DMS114 treated with DMSO at 0.1 percent for 48 hours (cell line): Measurements from ENCODE around the gene PPME1.

Experiments
- DNase-seq: peaks from one replicate; lab custom pipeline; 2025; ENCODE audit not compliant: unreplicated experiment; lab: John Stamatoyannopoulos, UW

PPME1 gene

DNA sequence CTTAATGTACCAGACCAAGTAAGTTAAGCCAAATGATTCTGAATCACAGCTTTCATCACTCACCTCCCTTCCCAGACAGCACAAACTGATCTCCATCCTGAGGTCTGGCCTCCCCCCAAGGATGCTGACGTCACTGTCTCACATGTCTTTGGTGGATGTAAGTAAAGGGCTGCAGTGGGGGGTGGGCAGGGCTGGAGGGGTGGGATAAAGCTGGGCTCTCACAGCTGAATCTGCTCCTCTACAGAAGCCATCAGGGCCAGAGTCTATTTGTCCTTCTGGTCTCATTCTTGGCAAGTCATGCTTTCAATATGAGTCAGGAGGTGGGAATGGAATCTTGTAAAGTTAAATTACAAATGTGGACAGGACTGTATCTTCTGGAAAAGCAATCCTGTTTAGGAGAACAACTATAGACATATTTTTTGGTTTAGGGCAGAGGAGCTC lies 107.7 kb downstream of the PPME1 start:
- DNase-seq = no peak

DNA sequence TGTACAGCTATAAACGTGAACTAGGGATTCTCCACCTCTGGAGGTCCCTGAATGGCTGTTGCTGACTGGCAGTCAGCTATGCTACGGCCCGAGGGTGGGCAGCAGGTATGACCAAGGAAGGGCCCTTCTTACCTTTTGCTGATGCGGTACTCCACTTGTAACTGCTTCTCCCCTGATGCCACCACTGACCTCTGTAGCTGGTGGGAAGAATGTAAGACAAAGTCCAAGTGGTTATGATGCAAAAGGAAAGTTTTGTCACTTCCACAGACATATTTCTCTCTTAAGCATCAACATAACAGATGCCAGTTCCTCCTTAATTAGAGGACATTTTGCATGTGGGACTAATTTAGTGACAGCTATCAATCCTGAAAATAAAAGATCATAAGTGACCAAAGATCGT lies 108.2 kb downstream of the PPME1 start:
- DNase-seq = no peak

DNA sequence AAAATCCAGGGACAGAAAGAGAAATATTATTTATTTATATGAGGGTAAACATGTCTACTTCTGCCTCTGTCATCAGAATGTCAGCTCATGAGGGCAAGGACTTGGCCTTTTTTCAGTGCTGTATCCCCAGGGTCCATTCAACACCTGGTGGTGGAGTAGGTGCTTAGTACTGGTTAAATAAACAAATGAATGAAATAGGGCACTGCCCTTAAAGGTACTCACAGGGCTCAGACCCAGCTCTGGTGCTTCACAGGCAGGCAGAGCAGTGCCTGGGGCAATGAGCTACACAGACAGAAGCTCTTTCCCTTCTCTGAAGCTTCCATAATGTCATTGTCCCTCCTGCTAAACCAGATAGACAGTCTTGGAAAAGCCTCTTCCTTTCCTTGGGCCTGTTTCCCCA lies 109.4 kb downstream of the PPME1 start:
- no peak for DNase-seq

DNA sequence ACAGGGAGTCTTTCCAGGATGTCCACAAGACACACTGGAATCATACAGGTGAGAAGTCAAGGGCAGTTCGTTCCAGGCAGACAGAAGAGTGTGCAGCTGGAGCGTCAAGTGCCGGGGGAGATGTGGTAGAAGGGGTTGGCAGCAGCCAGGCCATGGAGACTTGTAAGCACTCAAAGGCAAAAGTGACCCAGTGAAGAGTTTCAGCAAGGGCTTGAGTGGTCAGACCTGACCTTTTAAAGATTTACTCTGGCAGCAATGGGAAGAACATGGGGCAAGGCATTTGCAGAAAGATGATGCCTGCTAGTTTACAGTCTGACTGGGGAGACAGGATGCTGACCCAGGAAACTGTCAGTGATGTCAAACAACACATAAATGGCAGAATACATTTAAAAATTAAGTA lies 111.3 kb downstream of the PPME1 start:
- DNase-seq = no peak

DNA sequence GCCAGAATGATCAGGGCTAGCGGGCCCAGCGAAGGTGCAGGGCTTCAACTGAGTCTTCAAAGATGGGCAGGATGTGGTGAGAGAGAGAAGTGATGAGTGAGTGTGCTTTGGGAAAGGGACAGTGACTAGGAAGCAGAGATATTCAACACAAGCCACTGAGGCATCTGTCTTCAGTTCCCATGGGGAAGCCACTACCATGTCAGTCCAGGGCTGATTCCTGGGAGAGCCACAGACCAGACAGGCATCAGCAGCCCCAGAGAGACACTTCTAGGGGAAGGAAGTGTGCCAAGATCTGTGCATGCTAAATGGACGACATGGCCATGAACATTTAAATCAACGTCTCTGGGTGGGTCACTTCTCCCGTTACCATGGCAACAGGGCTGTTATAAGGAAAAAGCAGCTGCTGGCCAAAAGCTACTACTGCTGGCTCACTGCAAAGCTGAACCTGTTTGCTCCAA lies 111.9 kb downstream of the PPME1 start:
- no peak for DNase-seq

DNA sequence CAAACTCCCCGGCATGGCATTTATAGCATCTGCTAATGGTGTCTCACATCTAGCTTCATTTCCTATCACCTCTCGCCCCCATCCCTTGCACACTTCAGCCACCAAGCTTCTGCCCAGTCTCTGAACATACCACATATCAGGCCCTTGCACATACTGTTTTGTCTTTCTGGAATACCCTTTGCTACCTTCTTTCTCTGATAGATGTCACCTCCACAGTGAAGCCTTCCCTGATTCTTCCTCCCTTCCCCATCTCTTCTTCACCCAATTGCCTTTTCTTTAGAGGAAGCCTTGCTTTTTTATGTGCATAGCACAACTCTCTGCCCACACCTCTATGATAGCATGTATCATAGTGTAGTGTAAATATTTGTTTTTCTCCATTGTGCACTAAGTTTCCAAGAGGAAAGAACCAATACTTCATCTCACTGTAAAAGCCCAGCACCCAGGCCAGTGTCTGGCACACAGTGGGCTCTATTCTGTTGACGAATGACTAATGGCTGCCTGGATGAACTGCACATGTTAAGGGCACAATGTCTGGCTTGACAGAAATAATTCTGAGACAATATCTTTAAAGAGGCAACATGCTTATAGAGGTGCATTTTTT lies 112.6 kb downstream of the PPME1 start:
- no peak for DNase-seq

DNA sequence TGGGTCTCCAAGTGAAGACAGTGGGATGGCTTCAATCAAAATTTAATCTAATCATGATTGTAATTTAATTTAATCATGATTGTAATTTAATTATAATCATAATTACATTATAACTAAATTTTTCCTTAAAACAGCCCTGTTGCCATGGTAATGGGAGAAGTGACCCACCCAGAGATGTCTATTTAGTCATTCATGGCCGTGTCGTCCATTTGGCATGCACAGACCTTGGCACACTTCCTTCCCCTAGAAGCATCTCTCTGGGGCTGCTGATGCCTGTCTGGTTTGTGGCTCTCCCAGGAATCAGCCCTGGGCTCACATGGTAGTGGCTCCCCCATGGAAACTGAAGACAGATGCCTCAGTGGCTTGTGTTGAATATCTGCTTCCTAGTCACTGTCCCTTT lies 113.4 kb downstream of the PPME1 start:
- no peak for DNase-seq

DNA sequence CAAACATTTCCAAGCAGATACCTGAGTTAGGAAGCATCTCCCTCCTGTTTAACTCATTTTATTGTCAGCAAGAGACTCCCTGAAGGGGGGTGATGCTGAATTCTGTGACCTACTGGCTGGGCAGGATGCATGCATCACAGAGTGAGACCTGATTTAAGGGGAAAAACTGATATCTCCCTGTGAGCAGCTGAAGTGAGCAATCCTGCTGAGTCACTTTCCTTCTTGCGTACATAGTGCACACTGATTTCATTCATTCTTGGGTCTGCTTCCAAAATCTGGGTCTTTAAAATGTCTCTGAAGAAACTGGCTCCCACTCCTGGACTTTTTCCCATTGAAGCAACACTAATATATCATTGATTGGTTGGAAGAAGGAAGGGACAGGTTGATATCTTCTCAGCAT lies 117.1 kb downstream of the PPME1 start:
- DNase-seq = no peak

DNA sequence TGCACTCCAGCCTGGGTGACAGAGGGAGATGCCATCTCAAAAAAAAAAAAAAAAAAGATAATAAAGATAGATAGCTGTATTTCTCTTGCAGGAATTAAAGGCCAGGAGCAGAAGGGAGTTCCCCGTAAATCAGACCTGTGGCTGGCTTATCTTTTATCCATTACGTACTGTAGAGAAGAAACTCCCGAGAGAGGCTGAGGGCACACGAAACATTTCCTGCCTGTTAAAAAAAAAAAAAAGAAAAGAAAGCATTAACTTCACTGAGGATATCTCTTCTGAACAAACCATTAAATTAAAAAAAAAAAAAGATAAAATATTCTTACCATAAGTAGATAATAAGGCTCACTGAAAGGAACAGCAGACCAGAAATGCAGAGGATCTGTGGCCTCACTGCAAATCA lies 117.8 kb downstream of the PPME1 start:
- no peak for DNase-seq

DNA sequence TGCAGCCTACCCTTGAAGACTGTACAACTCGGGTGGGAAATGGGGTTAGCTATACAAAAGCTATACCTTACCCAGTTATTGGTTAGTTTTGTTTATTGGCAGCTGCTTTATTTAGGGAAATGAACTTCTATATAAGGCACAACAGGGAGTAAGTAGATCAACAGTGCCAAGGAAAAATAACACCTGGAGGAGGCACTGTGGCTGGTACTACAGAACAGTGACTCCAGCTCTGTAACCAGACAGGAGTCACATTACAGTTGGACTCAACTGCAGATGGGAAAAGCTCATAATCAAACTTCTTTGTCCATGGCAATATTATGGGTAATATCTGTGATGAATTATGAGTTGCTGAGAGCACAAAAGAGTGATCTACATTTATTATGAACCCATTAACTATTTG lies 126.4 kb downstream of the PPME1 start:
- DNase-seq = no peak

DNA sequence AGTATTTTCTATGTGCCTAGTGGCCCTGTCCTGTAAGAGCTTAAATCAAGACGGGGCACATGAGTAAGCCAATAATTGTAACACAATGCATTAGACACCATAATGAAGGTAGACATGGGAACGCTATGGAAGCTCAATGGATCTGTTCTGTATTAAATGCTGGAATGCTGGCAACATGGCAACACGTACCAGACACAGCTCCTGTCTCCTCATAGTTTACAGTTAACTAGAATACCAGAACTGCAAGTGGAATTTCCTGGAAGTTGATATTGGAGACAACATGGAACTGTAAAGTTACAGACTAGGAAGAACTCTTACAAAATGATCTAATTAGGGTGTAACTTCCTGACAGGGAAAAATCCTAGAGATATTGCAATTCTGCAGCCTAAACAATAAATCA lies 127.9 kb downstream of the PPME1 start:
- no peak for DNase-seq
